GM13977 (cell line): ENCODE results near the gene BBOX1.
"Not testable (repeated sequence)": the region's sequence is repeated elsewhere in the genome, so short reads cannot be mapped to it uniquely, and the experiment has no call there.

Experiments used
- DNase-seq: peaks from one replicate; pipeline ENCODE4 v3.0.0; 2012; ENCODE audit warnings: low spot score
- CTCF ChIP-seq: IDR thresholded peaks from 2 replicates; pipeline ENCODE4 v1.5.1; 2012; ENCODE audit warnings: mild to moderate bottlenecking, control low read depth; ENCODE audit not compliant: insufficient read depth; ENCODE audit errors: extremely low read depth, missing control alignments
- in situ Hi-C: fragments of 300-500 bp; cut with MboI; formaldehyde crosslinking; loops from one replicate; pipeline ENCODE4 v1.12.0; 2022; ENCODE audit warnings: low sequenced_read_pairs, low pct_unique_long_range_greater_than_20kb, mixed read lengths, inconsistent platforms; ENCODE audit not compliant: unreplicated experiment

Gene BBOX1

GRCh38 chr11:27162237-27162636 is 121.6 kb downstream of the BBOX1 start:
- no peak for DNase-seq
- in situ Hi-C loops, result loop anchor here (25.0 kb wide), 2 partner anchors 400 to 875 kb away; no protein-coding TSS in a partner anchor
- no peak for TF ChIP-seq CTCF

- no peak for TF ChIP-seq CTCF
- DNase-seq, result no peak
- in situ Hi-C loops, result loop anchor here (25.0 kb wide), 2 partner anchors 404 to 879 kb away; no protein-coding TSS in a partner anchor
These were observed 125.5 kb downstream of the BBOX1 start for GRCh38 chr11:27166130-27166529.

GRCh38 chr11:27171376-27171958 is 130.9 kb downstream of the BBOX1 start:
- DNase-seq, result no peak
- TF ChIP-seq CTCF, result no peak
- in situ Hi-C loops, result loop anchor here (25.0 kb wide), 2 partner anchors 409 to 884 kb away; no protein-coding TSS in a partner anchor

- in situ Hi-C loops, result loop anchor here (25.0 kb wide), 2 partner anchors 411 to 886 kb away; no protein-coding TSS in a partner anchor
- no peak for DNase-seq
- TF ChIP-seq CTCF, result no peak
These were observed 132.9 kb downstream of the BBOX1 start for GRCh38 chr11:27173545-27173944.

- no peak for TF ChIP-seq CTCF
- in situ Hi-C loops, result loop anchor here (25.0 kb wide), 2 partner anchors 412 to 887 kb away; no protein-coding TSS in a partner anchor
- no peak for DNase-seq
These were observed 133.4 kb downstream of the BBOX1 start for GRCh38 chr11:27174021-27174420.

- DNase-seq, result no peak
- TF ChIP-seq CTCF, result no peak
- in situ Hi-C loops, result loop anchor here (25.0 kb wide), 2 partner anchors 412 to 887 kb away; no protein-coding TSS in a partner anchor
These were observed 134.1 kb downstream of the BBOX1 start for GRCh38 chr11:27174672-27175210.

- in situ Hi-C loops, DNase-seq: not testable (repeated sequence)
These were observed 134.9 kb downstream of the BBOX1 start for GRCh38 chr11:27175562-27175961.
